Measurements from ENCODE around the gene ABHD8.

Gene ABHD8

GRCh38 chr19:17303167-17303939 is at the start of gene ABHD8:
Gene ABHD8 (minus strand): TSS chr19:17303425. CDS start chr19:17301616, 1,809 bp downstream.
- peak; percentile 59 for DNase-seq (ENCODE audit: low read depth)

GRCh38 chr19:17352608-17353280 is 49.5 kb upstream of the ABHD8 start:
- DNase-seq (ENCODE audit: low read depth): no peak

- no peak for DNase-seq (ENCODE audit: low read depth)
Measured at GRCh38 chr19:17351815-17352435, 48.7 kb upstream of the ABHD8 start.

GRCh38 chr19:17348700-17349099 is 45.5 kb upstream of the ABHD8 start:
- no peak for DNase-seq (ENCODE audit: low read depth)

GRCh38 chr19:17347877-17348276 is 44.7 kb upstream of the ABHD8 start:
- DNase-seq (ENCODE audit: low read depth): no peak

- no peak for DNase-seq (ENCODE audit: low read depth)
Measured at GRCh38 chr19:17347361-17347760, 44.1 kb upstream of the ABHD8 start.

- DNase-seq (ENCODE audit: low read depth): no peak
Measured at GRCh38 chr19:17346109-17346671, 43.0 kb upstream of the ABHD8 start.

GRCh38 chr19:17341845-17342244 is 38.6 kb upstream of the ABHD8 start:
- no peak for DNase-seq (ENCODE audit: low read depth)

- DNase-seq (ENCODE audit: low read depth): no peak
Measured at GRCh38 chr19:17341386-17341785, 38.2 kb upstream of the ABHD8 start.

GRCh38 chr19:17340871-17341357 is 37.7 kb upstream of the ABHD8 start:
- no peak for DNase-seq (ENCODE audit: low read depth)

- DNase-seq (ENCODE audit: low read depth): no peak
Measured at GRCh38 chr19:17340302-17340870, 37.2 kb upstream of the ABHD8 start.

GRCh38 chr19:17339088-17339741 is 36.0 kb upstream of the ABHD8 start:
- no peak for DNase-seq (ENCODE audit: low read depth)

- DNase-seq (ENCODE audit: low read depth): no peak
Measured at GRCh38 chr19:17338433-17339078, 35.3 kb upstream of the ABHD8 start.

GRCh38 chr19:17337675-17338432 is 34.6 kb upstream of the ABHD8 start:
- no peak for DNase-seq (ENCODE audit: low read depth)

GRCh38 chr19:17336872-17337674 is 33.8 kb upstream of the ABHD8 start, which contains the start of gene GTPBP3:
Gene GTPBP3 (plus strand): TSS chr19:17337553. CDS start chr19:17337612, 59 bp downstream.
- peak; percentile 87 for DNase-seq (ENCODE audit: low read depth)

GRCh38 chr19:17335575-17335974 is 32.4 kb upstream of the ABHD8 start:
- DNase-seq (ENCODE audit: low read depth): no peak

- peak; percentile 87 for DNase-seq (ENCODE audit: low read depth)
Measured at GRCh38 chr19:17334414-17335409, 31.5 kb upstream of the ABHD8 start, which contains the start of gene ANO8. Gene ANO8 (minus strand): TSS chr19:17334855. CDS start chr19:17334670, 185 bp downstream.
